ENCODE measurements around the gene DNASE1L3.

The DNASE1L3 gene

DNA sequence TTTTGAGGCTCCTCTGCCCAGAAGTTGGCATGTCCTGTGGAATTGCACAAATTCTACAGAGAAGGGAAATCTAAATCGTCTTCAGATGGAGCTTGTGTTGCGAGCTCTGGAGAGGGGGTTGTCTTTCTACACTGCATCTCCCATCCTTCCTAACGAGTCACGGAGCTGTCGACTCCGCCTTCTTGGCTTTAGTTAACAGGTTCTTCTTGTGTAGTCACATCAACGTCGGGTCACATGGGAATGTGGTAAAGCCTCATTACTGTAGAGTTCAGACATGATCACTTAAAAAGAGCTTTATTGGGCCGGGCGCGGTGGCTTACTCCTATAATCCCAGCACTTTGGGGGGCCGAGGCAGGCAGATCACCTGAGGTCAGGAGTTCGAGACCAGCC lies 60.0 kb downstream of the DNASE1L3 start:
- H3K9ac ChIP-seq (ENCODE audit: low read depth, low read length): no peak overlapping the region
- H3K36me3 ChIP-seq (ENCODE audit: insufficient read depth, low read length): peaks cover 42% of the 10 kb centered on the region

DNA sequence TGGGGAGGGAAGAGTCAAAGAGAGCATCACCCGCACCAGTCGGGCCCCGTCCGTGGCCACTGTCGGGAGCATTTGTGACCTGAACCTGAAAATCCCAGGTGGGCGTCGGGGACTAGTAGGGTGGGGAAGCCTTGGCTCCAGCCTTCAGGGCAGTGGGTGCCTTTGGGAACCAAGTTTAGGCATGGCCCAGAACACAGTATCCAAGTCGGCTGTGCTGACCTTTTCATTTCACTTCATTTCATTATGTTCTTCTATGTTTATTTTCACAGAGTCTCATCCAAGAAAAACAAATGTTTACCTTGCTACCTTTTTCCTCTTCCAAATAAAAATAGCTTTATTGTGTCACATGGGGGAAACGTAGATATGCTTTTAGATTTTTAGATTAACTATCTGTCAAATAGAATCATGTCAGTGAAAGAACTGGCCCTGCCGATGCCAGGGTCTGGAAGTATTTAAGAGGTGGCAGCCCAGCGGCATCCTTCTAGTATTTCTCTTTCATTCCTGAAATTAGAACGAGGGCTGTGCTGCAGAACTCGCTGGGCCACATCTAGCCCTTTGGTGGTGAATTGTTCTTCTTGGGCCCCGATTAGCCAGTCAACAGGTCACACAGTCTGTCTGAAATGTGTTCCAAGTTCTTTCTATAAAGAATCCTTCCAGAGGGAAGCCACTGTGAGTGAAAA lies 60.5 kb downstream of the DNASE1L3 start:
- no peak overlapping the region for H3K9ac ChIP-seq (ENCODE audit: low read depth, low read length)
- H3K27me3 ChIP-seq (ENCODE audit: control insufficient read depth, insufficient read depth, low read length): no peaks in the 10 kb centered on the region
- H3K36me3 ChIP-seq (ENCODE audit: insufficient read depth, low read length): peaks cover 37% of the 10 kb centered on the region
- no peaks in the 10 kb centered on the region for H3K4me1 ChIP-seq (ENCODE audit: control insufficient read depth, insufficient read depth, low read length)
- H3K4me2 ChIP-seq (ENCODE audit: low read length): no peak overlapping the region
- H3K4me3 ChIP-seq (ENCODE audit: low read length): no peak overlapping the region
- no peaks in the 10 kb centered on the region for H3K9me3 ChIP-seq (replicated peaks; ENCODE audit: low read length)

More for the DNA sequence above, 60.0 kb downstream of the DNASE1L3 start:
- H3K4me2 ChIP-seq (ENCODE audit: low read length): no peak overlapping the region
- H3K27me3 ChIP-seq (ENCODE audit: control insufficient read depth, insufficient read depth, low read length): no peaks in the 10 kb centered on the region
- no peak overlapping the region for H3K4me3 ChIP-seq (ENCODE audit: low read length)
- no peaks in the 10 kb centered on the region for H3K9me3 ChIP-seq (replicated peaks; ENCODE audit: low read length)
- no peaks in the 10 kb centered on the region for H3K4me1 ChIP-seq (ENCODE audit: control insufficient read depth, insufficient read depth, low read length)

DNA sequence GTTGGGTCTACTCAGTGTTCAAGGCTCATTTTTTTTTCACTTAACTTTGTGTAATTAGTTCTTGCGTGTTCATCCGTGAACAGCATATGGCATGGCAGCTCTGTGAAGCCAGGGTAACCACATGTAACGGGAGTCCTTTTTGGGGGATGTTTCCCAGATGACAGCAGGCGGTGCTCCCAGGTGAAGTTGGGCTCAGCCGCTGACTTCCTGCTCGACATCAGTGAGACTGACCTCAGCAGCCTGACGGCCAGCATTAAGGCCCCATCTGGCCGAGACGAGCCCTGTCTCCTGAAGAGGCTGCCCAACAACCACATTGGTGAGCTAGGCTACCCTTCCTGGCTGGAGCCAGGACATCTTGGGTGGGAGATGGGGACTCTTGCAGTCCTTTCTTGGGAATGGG lies 62.7 kb downstream of the DNASE1L3 start:
- Histone ChIP-seq H3K4me1 (ENCODE audit: control insufficient read depth, insufficient read depth, low read length) (no peaks in the 10 kb centered on the region), H3K9me3 (replicated peaks; ENCODE audit: low read length) (no peaks in the 10 kb centered on the region), H3K4me3 (ENCODE audit: low read length) (no peak overlapping the region), H3K4me2 (ENCODE audit: low read length) (no peak overlapping the region), H3K9ac (ENCODE audit: low read depth, low read length) (no peak overlapping the region), H3K27me3 (ENCODE audit: control insufficient read depth, insufficient read depth, low read length) (no peaks in the 10 kb centered on the region), H3K36me3 (ENCODE audit: insufficient read depth, low read length) (peaks cover 39% of the 10 kb centered on the region)

DNA sequence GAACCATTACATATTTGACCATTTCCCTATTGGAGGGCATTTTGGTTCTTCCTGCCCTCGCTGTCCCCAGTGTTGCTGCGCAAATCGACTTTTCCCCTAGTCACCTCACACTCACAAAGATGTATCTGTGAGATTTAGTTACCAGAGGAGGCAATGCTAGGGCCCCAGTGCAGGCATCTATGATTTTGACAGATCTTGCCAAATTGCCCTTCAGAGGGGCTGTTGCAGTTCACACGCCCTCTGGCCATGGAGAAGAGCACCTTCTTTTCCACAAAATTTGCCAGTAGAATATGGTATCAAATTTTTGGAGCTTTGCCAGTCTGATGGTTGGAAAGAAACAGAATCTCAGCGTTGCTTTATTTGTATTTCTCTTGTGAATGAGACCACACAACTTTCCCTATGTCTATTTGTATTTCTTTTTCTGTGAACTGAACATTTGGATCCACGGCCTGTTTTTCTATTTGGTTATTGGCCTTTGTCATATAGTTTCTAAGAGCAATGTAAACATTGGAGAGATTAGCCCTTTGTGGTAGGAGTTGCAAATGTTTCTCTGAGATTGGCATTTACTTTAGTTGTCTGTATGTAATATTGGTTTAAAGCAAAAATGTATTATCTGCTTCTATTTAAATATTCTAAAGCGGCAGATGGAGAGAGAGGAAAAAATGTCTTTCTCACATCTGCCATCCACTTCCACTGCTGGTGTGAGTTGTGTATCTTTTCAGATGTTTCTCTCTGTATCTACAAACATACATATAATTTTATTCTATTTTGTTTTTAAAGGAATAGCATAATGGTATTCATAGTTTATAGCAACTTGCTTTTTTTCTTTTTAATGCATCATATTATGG lies 66.1 kb downstream of the DNASE1L3 start:
- no peak overlapping the region for H3K4me3 ChIP-seq (ENCODE audit: low read length)
- H3K9ac ChIP-seq (ENCODE audit: low read depth, low read length): no peak overlapping the region
- no peaks in the 10 kb centered on the region for H3K9me3 ChIP-seq (replicated peaks; ENCODE audit: low read length)
- no peaks in the 10 kb centered on the region for H3K27me3 ChIP-seq (ENCODE audit: control insufficient read depth, insufficient read depth, low read length)
- H3K4me1 ChIP-seq (ENCODE audit: control insufficient read depth, insufficient read depth, low read length): no peaks in the 10 kb centered on the region
- no peak overlapping the region for H3K4me2 ChIP-seq (ENCODE audit: low read length)
- peaks cover 35% of the 10 kb centered on the region for H3K36me3 ChIP-seq (ENCODE audit: insufficient read depth, low read length)

DNA sequence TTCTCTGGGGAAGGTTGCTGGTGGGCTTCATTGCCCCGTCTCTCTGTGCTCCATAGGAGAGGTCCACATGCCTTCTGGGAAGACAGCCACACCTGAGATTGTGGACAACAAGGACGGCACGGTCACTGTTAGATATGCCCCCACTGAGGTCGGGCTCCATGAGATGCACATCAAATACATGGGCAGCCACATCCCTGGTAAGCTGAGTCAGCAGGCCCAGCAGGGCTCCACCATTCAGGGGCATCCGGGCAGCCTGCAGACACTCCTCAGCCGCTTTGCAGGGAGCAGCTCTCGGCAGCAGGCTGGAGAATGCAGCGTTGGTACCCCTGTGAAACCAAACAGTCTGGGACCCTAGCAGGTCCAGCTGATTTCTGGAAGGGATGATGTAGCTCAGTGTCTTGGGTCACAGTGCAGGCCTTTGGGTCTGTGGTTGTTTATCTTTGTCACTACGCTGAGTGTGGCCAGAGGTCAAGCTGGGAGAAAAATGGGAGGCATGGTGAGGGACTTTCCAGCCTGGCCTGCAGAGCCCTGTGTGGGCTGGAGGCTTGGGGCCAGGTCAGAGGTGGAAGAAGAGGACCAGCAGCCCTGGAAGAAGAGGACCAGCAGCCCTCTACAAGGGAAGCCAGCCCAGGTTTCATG lies 67.2 kb downstream of the DNASE1L3 start:
- peaks cover 35% of the 10 kb centered on the region for H3K36me3 ChIP-seq (ENCODE audit: insufficient read depth, low read length)

More for the DNA sequence above, 67.2 kb downstream of the DNASE1L3 start:
- Histone ChIP-seq H3K9me3 (replicated peaks; ENCODE audit: low read length) (no peaks in the 10 kb centered on the region), H3K9ac (ENCODE audit: low read depth, low read length) (no peak overlapping the region), H3K4me2 (ENCODE audit: low read length) (no peak overlapping the region), H3K4me3 (ENCODE audit: low read length) (no peak overlapping the region), H3K27me3 (ENCODE audit: control insufficient read depth, insufficient read depth, low read length) (no peaks in the 10 kb centered on the region), H3K4me1 (ENCODE audit: control insufficient read depth, insufficient read depth, low read length) (no peaks in the 10 kb centered on the region)
